GM12891 (cell line): ENCODE data around the gene HOXB3.

ENCODE experiments used
- PAX5 ChIP-seq: IDR thresholded peaks from 2 replicates; pipeline ENCODE4 v1.6.1; 2011; ENCODE audit warnings: low read length, moderate library complexity, mild to moderate bottlenecking; ENCODE audit not compliant: insufficient read depth, severe bottlenecking
- POLR2A ChIP-seq: IDR thresholded peaks from 2 replicates; pipeline ENCODE4 v1.6.1; 2011; ENCODE audit warnings: low read depth, low read length, control low read depth
- POLR2AphosphoS5 ChIP-seq: IDR thresholded peaks from 2 replicates; pipeline ENCODE4 v1.6.1; 2011; ENCODE audit warnings: low read depth, low read length, control low read depth
- POU2F2 ChIP-seq: IDR thresholded peaks from 2 replicates; pipeline ENCODE4 v1.6.1; 2011; ENCODE audit warnings: low read depth, mild to moderate bottlenecking, control low read depth, low read length, moderate library complexity
- SPI1 ChIP-seq: IDR thresholded peaks from 2 replicates; pipeline ENCODE4 v1.6.1; 2011; ENCODE audit warnings: low read depth, low read length, control low read depth
- TAF1 ChIP-seq: IDR thresholded peaks from 2 replicates; pipeline ENCODE4 v1.6.1; 2011; ENCODE audit warnings: low read depth, low read length, control low read depth

- TF ChIP-seq POLR2AphosphoS5 (no peak), POU2F2 (no peak), PAX5 (no peak), POLR2A (no peak), TAF1 (no peak), SPI1 (no peak)
Measured at GRCh38 chr17:48617471-48618255, 27.6 kb upstream of the HOXB3 start.
